ENCODE data around the gene FBXL19. TPM values are rescaled to one million over a fixed set of nuclear protein-coding genes. Genes with fewer than 3 reads are reported as not detected.

FBXL19 gene
- total and polyA plus RNA-seq, 9 of the 15 experiments (the other 6 are each of a cell fraction or from before 2014, with no cell fraction given): 0.13 to 48.0 (median 13.5) TPM; not detected in 1

DNA sequence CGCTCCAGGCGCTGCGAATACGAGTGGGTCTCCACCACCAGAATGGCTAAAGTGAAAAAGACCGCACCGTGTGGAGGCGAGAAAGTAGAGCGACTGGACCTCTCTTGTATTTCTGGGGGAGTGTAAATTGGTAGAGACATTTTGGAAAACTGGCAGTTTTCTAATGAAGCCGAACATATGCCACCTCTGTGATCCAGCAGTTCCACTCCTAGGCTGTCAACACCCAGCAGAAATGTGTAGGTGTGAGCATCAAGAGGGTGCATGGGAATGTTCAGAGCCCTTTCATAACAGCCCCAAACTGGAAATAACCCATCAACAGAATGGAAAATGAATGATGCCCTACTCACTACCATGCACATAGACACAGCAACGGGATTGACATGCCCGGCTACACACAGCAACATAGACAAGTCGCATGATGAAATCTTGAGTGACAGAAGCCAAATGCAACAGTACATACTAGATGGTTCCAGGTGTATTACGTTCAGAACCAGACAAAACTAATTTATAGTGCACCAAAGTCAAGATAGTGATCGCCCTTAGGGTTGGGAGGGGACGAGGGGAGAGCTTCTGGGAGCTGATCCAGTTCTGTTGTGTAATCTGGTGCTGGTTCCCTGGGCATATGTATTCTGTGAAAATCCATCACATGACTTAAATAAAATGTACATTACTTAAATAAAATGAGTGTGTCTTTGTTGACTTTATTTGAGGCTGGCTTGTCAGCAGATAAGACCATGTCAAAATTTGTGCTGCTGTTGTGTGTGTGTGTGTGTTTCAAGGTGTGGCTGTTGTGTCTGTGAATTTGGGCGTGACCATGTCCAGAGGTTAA lies 28.6 kb upstream of the FBXL19 start (continued):
- no peak for TF ChIP-seq SMAD2 (IDR thresholded peaks at IDR 0.05; ENCODE audit: low read depth, low read length)
- TF ChIP-seq E2F5 (CRISPR knock-in tag; IDR thresholded peaks at IDR 0.05): peak; percentile 26
- TF ChIP-seq, protein P1, sequence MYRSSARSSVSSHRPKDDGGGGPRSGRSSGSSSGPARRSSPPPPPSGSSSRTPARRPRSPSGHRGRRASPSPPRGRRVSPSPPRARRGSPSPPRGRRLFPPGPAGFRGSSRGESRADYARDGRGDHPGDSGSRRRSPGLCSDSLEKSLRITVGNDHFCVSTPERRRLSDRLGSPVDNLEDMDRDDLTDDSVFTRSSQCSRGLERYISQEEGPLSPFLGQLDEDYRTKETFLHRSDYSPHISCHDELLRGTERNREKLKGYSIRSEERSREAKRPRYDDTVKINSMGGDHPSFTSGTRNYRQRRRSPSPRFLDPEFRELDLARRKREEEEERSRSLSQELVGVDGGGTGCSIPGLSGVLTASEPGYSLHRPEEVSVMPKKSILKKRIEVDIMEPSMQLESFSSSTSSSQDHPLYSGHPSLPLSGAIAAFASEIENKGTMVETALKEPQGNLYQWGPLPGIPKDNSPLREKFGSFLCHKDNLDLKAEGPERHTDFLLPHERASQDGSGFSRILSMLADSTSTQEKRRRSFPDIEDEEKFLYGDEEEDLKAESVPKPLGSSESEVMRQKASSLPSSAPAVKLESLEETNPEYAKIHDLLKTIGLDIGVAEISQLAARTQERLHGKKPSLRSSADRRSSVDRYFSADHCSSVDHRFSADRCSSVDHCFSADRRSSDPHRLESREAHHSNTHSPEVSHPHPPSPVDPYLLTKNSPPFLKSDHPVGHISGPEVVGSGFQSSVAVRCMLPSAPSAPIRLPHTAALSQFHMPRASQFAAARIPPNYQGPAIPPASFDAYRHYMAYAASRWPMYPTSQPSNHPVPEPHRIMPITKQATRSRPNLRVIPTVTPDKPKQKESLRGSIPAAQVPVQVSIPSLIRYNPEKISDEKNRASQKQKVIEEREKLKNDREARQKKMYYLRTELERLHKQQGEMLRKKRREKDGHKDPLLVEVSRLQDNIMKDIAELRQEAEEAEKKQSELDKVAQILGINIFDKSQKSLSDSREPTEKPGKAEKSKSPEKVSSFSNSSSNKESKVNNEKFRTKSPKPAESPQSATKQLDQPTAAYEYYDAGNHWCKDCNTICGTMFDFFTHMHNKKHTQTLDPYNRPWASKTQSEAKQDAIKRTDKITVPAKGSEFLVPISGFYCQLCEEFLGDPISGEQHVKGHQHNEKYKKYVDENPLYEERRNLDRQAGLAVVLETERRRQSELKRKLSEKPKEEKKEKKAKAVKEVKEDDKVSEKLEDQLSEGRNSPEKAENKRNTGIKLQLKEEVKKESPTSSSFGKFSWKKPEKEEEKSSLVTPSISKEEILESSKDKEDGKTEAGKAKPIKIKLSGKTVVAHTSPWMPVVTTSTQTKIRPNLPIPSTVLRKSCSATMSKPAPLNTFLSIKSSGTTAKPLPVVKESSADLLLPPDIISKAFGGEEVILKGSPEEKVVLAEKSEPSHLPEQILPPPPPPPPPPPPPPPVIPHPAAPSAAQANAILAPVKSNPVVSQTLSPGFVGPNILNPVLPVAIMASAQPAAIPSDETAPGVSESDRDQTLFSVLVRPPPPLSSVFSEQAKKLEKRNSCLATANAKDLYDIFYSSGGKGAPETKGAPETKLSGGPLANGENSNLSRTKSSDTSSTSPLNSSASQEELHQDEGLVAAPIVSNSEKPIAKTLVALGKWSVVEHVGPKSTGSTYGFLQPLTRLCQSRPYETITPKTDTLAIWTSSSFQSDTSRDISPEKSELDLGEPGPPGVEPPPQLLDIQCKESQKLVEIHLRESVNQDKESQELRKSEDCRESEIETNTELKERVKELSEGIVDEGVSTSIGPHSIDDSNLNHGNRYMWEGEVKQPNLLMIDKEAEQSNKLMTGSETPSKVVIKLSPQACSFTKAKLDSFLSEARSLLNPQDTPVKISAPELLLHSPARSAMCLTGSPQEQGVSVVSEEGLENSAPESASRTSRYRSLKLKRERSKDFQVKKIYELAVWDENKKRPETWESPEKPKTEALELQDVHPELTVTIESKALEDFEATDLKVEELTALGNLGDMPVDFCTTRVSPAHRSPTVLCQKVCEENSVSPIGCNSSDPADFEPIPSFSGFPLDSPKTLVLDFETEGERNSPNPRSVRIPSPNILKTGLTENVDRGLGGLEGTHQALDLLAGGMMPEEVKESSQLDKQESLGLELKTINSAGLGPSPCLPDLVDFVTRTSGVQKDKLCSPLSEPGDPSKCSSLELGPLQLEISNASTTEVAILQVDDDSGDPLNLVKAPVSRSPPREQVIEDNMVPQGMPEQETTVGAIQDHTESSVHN (IDR thresholded peaks at IDR 0.05; ENCODE audit: borderline replicate concordance in 1 of 2, low read depth in 1 of 2): no peak
- no peak for TF ChIP-seq MCM2 (IDR thresholded peaks at IDR 0.05; ENCODE audit: low read depth)
- no peak for TF ChIP-seq RBFOX2 (IDR thresholded peaks at IDR 0.05; ENCODE audit: low read depth, low read length)
- TF ChIP-seq ZNF436 (CRISPR knock-in tag; IDR thresholded peaks at IDR 0.05): no peak
- TF ChIP-seq, protein P2, sequence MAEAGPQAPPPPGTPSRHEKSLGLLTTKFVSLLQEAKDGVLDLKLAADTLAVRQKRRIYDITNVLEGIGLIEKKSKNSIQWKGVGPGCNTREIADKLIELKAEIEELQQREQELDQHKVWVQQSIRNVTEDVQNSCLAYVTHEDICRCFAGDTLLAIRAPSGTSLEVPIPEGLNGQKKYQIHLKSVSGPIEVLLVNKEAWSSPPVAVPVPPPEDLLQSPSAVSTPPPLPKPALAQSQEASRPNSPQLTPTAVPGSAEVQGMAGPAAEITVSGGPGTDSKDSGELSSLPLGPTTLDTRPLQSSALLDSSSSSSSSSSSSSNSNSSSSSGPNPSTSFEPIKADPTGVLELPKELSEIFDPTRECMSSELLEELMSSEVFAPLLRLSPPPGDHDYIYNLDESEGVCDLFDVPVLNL (CRISPR knock-in tag; IDR thresholded peaks at IDR 0.05; ENCODE audit: low read depth): no peak
- TF ChIP-seq MEF2A (IDR thresholded peaks at IDR 0.05; ENCODE audit: control insufficient read depth, low read depth, low read length): no peak
- no peak for TF ChIP-seq ATF1 (CRISPR knock-in tag; IDR thresholded peaks at IDR 0.05)
- TF ChIP-seq ATF1 (tag; IDR thresholded peaks at IDR 0.05): no peak
- TF ChIP-seq CBX3 (IDR thresholded peaks at IDR 0.05; ENCODE audit: borderline replicate concordance in 1 of 2, low read length in 2 of 2): no peak
- TF ChIP-seq, protein P3, sequence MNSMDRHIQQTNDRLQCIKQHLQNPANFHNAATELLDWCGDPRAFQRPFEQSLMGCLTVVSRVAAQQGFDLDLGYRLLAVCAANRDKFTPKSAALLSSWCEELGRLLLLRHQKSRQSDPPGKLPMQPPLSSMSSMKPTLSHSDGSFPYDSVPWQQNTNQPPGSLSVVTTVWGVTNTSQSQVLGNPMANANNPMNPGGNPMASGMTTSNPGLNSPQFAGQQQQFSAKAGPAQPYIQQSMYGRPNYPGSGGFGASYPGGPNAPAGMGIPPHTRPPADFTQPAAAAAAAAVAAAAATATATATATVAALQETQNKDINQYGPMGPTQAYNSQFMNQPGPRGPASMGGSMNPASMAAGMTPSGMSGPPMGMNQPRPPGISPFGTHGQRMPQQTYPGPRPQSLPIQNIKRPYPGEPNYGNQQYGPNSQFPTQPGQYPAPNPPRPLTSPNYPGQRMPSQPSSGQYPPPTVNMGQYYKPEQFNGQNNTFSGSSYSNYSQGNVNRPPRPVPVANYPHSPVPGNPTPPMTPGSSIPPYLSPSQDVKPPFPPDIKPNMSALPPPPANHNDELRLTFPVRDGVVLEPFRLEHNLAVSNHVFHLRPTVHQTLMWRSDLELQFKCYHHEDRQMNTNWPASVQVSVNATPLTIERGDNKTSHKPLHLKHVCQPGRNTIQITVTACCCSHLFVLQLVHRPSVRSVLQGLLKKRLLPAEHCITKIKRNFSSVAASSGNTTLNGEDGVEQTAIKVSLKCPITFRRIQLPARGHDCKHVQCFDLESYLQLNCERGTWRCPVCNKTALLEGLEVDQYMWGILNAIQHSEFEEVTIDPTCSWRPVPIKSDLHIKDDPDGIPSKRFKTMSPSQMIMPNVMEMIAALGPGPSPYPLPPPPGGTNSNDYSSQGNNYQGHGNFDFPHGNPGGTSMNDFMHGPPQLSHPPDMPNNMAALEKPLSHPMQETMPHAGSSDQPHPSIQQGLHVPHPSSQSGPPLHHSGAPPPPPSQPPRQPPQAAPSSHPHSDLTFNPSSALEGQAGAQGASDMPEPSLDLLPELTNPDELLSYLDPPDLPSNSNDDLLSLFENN (IDR thresholded peaks at IDR 0.05; ENCODE audit: low read depth in 2 of 2, low read length in 2 of 2): no peak
- no peak for TF ChIP-seq CBFA2T2 (conservative IDR thresholded peaks at IDR 0.05)

Data from K562 (cell line).